A673 (cell line): ENCODE measurements around the gene ROBO4. TPM values are rescaled to one million over a fixed set of nuclear protein-coding genes. Genes with fewer than 3 reads are reported as not detected.

ENCODE experiments used
- BruUV-seq: library from RNA; stranded (reverse); fragments of 400-500 nt; replicated peaks from 2 replicates; lab custom pipeline; 2021; lab: Mats Ljungman, UMichigan
- CTCF ChIA-PET: fragments of 300-600 bp; sonication (Branson Sonifier 250); formaldehyde crosslinking; loops from one replicate; lab custom pipeline; 2022; ENCODE audit warnings: antibody characterized with exemption; lab: Charles Lee
- POLR2A ChIA-PET: fragments of 300-600 bp; sonication (Branson Sonifier 250); formaldehyde crosslinking; loops from one replicate; lab custom pipeline; 2022; ENCODE audit warnings: antibody characterized with exemption; ENCODE audit not compliant: low non-redundant PET; lab: Charles Lee
- DNase-seq: peaks from one replicate; pipeline ENCODE4 v3.0.0-alpha.2; 2015; ENCODE audit warnings: low spot score
- H3K27ac ChIP-seq: fragments of 200-600 bp; sonication (generic); 2 replicates; pipeline ENCODE4 v1.5.1; 2016; ENCODE audit warnings: mixed run types, low read depth, mild to moderate bottlenecking, mixed read lengths, antibody characterized with exemption, low read length; ENCODE audit not compliant: poor library complexity, severe bottlenecking
- H3K27me3 ChIP-seq: fragments of 200-600 bp; sonication (generic); replicated peaks from 2 replicates; pipeline ENCODE4 v1.6.1; 2017; ENCODE audit warnings: mixed run types, low read depth, mild to moderate bottlenecking, mixed read lengths, antibody characterized with exemption, low read length; ENCODE audit not compliant: insufficient read depth, poor library complexity
- H3K36me3 ChIP-seq: fragments of 200-600 bp; sonication (generic); 2 replicates; pipeline ENCODE4 v1.6.1; 2016; ENCODE audit warnings: mixed run types, mild to moderate bottlenecking, mixed read lengths, antibody characterized with exemption, low read length; ENCODE audit not compliant: insufficient read depth, poor library complexity, severe bottlenecking
- H3K4me1 ChIP-seq: fragments of 200-600 bp; sonication (generic); 2 replicates; pipeline ENCODE4 v1.6.1; 2017; ENCODE audit warnings: mixed run types, mild to moderate bottlenecking, mixed read lengths, antibody characterized with exemption, low read length; ENCODE audit not compliant: insufficient read depth, poor library complexity, severe bottlenecking
- H3K4me3 ChIP-seq: fragments of 200-600 bp; sonication (generic); 2 replicates; pipeline ENCODE4 v1.5.1; 2016; ENCODE audit warnings: low read depth, mixed run types, mild to moderate bottlenecking, mixed read lengths, low read length; ENCODE audit not compliant: poor library complexity, severe bottlenecking
- H3K9me3 ChIP-seq: fragments of 200-600 bp; sonication (generic); 2 replicates; pipeline ENCODE4 v1.6.1; 2016; ENCODE audit warnings: mixed run types, low read depth, mild to moderate bottlenecking, mixed read lengths, antibody characterized with exemption, low read length; ENCODE audit not compliant: poor library complexity, severe bottlenecking
- CTCF ChIP-seq: fragments of 300-800, 200-600 bp; sonication (generic); conservative IDR thresholded peaks from 2 replicates; pipeline ENCODE4 v1.5.1; 2017; ENCODE audit warnings: low read depth, mild to moderate bottlenecking, antibody characterized with exemption, low read length, moderate library complexity, mixed read lengths
- EZH2 ChIP-seq: fragments of 200-600 bp; sonication (generic); IDR thresholded peaks from 2 replicates; pipeline ENCODE4 v1.6.1; 2017; ENCODE audit warnings: borderline replicate concordance, low read depth, mild to moderate bottlenecking, mixed read lengths, antibody characterized with exemption, low read length; ENCODE audit not compliant: poor library complexity, severe bottlenecking
- intact Hi-C: fragments of 100-400 bp; cut with micrococcal nuclease; formaldehyde crosslinking; loops from one replicate; pipeline ENCODE4 v1.10.0; 2022; ENCODE audit not compliant: unreplicated experiment
- total RNA-seq: library from RNA; stranded (reverse); gene quantifications from 2 replicates; pipeline ENCODE4 v1.2.3, GENCODE V29; 2021

ROBO4 gene
- total RNA-seq, 1 experiment from 2014 or later: not detected

GRCh38 chr11:124923296-124923695 is 25.6 kb upstream of the ROBO4 start:
- TF ChIP-seq CTCF (no peak), EZH2 (no peak)
- POLR2A ChIA-PET: no interaction called here
- intact Hi-C loops: no loop called here
- CTCF ChIA-PET: no interaction called here
- no TSS peak for BruUV-seq
- no peaks in the 10 kb centered on the region for H3K9me3 ChIP-seq
- no peaks in the 10 kb centered on the region for H3K36me3 ChIP-seq
- H3K27me3 ChIP-seq: no peaks in the 10 kb centered on the region
- DNase-seq: no peak
- no peak overlapping the region for H3K27ac ChIP-seq
- H3K4me3 ChIP-seq: no peak overlapping the region
- H3K4me1 ChIP-seq: no peaks in the 10 kb centered on the region

GRCh38 chr11:124922831-124923230 is 25.2 kb upstream of the ROBO4 start:
- Histone ChIP-seq H3K36me3 (no peaks in the 10 kb centered on the region), H3K27me3 (no peaks in the 10 kb centered on the region), H3K9me3 (no peaks in the 10 kb centered on the region), H3K27ac (no peak overlapping the region), H3K4me1 (no peaks in the 10 kb centered on the region), H3K4me3 (no peak overlapping the region)
- TF ChIP-seq CTCF (no peak), EZH2 (no peak)
- ChIA-PET POLR2A (no interaction called here), CTCF (no interaction called here)
- intact Hi-C loops: no loop called here
- no peak for DNase-seq
- no TSS peak for BruUV-seq

GRCh38 chr11:124920870-124921609 is 23.4 kb upstream of the ROBO4 start:
- H3K27me3 ChIP-seq: no peaks in the 10 kb centered on the region
- peak; percentile 16 for DNase-seq
- TF ChIP-seq CTCF (no peak), EZH2 (no peak)
- no peak overlapping the region for H3K27ac ChIP-seq
- no peak overlapping the region for H3K4me3 ChIP-seq
- POLR2A ChIA-PET: no interaction called here
- no peaks in the 10 kb centered on the region for H3K36me3 ChIP-seq
- H3K4me1 ChIP-seq: no peaks in the 10 kb centered on the region
- BruUV-seq: no TSS peak
- intact Hi-C loops: no loop called here
- CTCF ChIA-PET: no interaction called here
- no peaks in the 10 kb centered on the region for H3K9me3 ChIP-seq
